ENCODE results near the gene FOLR2.

The FOLR2 gene

GRCh38 chr11:72226701-72227100 lies 10.1 kb downstream of the FOLR2 start:
- TF ChIP-seq GATA2 (IDR thresholded peaks at IDR 0.05; ENCODE audit: low read depth, low read length) (no peak), GATA3 (IDR thresholded peaks at IDR 0.05; ENCODE audit: low read depth, low read length) (no peak)

GRCh38 chr11:72227316-72228228 lies 11.0 kb downstream of the FOLR2 start:
- TF ChIP-seq GATA2 (IDR thresholded peaks at IDR 0.05; ENCODE audit: low read depth, low read length) (no peak), GATA3 (IDR thresholded peaks at IDR 0.05; ENCODE audit: low read depth, low read length) (no peak)

- TF ChIP-seq GATA3 (IDR thresholded peaks at IDR 0.05; ENCODE audit: low read depth, low read length), result no peak
- no peak for TF ChIP-seq GATA2 (IDR thresholded peaks at IDR 0.05; ENCODE audit: low read depth, low read length)
Observed at GRCh38 chr11:72228229-72228843, 11.7 kb downstream of the FOLR2 start.

GRCh38 chr11:72228844-72229231 lies 12.2 kb downstream of the FOLR2 start:
- TF ChIP-seq GATA2 (IDR thresholded peaks at IDR 0.05; ENCODE audit: low read depth, low read length) (no peak), GATA3 (IDR thresholded peaks at IDR 0.05; ENCODE audit: low read depth, low read length) (no peak)

GRCh38 chr11:72229336-72229924 lies 12.8 kb downstream of the FOLR2 start:
- TF ChIP-seq GATA3 (IDR thresholded peaks at IDR 0.05; ENCODE audit: low read depth, low read length) (no peak), GATA2 (IDR thresholded peaks at IDR 0.05; ENCODE audit: low read depth, low read length) (no peak)

GRCh38 chr11:72229925-72230763 lies 13.6 kb downstream of the FOLR2 start:
- TF ChIP-seq GATA3 (IDR thresholded peaks at IDR 0.05; ENCODE audit: low read depth, low read length) (no peak), GATA2 (IDR thresholded peaks at IDR 0.05; ENCODE audit: low read depth, low read length) (no peak)

GRCh38 chr11:72230764-72231365 lies 14.3 kb downstream of the FOLR2 start:
- TF ChIP-seq GATA3 (IDR thresholded peaks at IDR 0.05; ENCODE audit: low read depth, low read length), result no peak
- no peak for TF ChIP-seq GATA2 (IDR thresholded peaks at IDR 0.05; ENCODE audit: low read depth, low read length)

GRCh38 chr11:72231396-72232259 lies 15.0 kb downstream of the FOLR2 start:
- TF ChIP-seq GATA2 (IDR thresholded peaks at IDR 0.05; ENCODE audit: low read depth, low read length) (no peak), GATA3 (IDR thresholded peaks at IDR 0.05; ENCODE audit: low read depth, low read length) (no peak)

GRCh38 chr11:72232260-72233055 lies 15.9 kb downstream of the FOLR2 start:
- TF ChIP-seq GATA3 (IDR thresholded peaks at IDR 0.05; ENCODE audit: low read depth, low read length) (no peak), GATA2 (IDR thresholded peaks at IDR 0.05; ENCODE audit: low read depth, low read length) (no peak)

GRCh38 chr11:72233056-72233772 lies 16.6 kb downstream of the FOLR2 start:
- no peak for TF ChIP-seq GATA3 (IDR thresholded peaks at IDR 0.05; ENCODE audit: low read depth, low read length)
- no peak for TF ChIP-seq GATA2 (IDR thresholded peaks at IDR 0.05; ENCODE audit: low read depth, low read length)

GRCh38 chr11:72233773-72234513 lies 17.3 kb downstream of the FOLR2 start:
- no peak for TF ChIP-seq GATA3 (IDR thresholded peaks at IDR 0.05; ENCODE audit: low read depth, low read length)
- no peak for TF ChIP-seq GATA2 (IDR thresholded peaks at IDR 0.05; ENCODE audit: low read depth, low read length)
